Esophagus muscularis mucosa (tissue), 4 donors: Measurements from ENCODE around the gene TBPL2. TPM values are rescaled to one million over a fixed set of nuclear protein-coding genes. Genes with fewer than 3 reads are reported as not detected.
"Not testable (repeated sequence)": the region's sequence is repeated elsewhere in the genome, so short reads cannot be mapped to it uniquely, and the experiment has no call there.

Experiments used
- DNase-seq: peaks from one replicate; pipeline ENCODE4 v3.0.0-alpha.2; 2017; ENCODE audit errors: extremely low spot score
- H3K27ac ChIP-seq, 4 donors: fragments of 200-600 bp; sonication (generic); replicated peaks in 1 of 4; 1 replicate in 3 of 4; 2 replicates in 1 of 4; pipeline ENCODE4 v1.5.1; 2016 to 2019; ENCODE audit warnings: mild to moderate bottlenecking in 1 of 4
- H3K27me3 ChIP-seq, 4 donors: fragments of 200-600 bp; sonication (generic); one replicate each; pipeline versions ENCODE4 v1.5.1 to v1.6.0; 2016 to 2019
- H3K36me3 ChIP-seq, 4 donors: fragments of 200-600 bp; sonication (generic); one replicate each; pipeline ENCODE4 v1.5.1; 2016 to 2019
- H3K4me1 ChIP-seq, 4 donors: fragments of 200-600 bp; sonication (generic); one replicate each; pipeline ENCODE4 v1.5.1; 2016 to 2019
- H3K4me3 ChIP-seq, 4 donors: fragments of 200-600 bp; sonication (generic); 1 replicate in 2 of 4; 2 replicates in 2 of 4; pipeline ENCODE4 v1.5.1; 2016 to 2019; ENCODE audit warnings: mild to moderate bottlenecking in 4 of 4, moderate library complexity in 1 of 4
- H3K9me3 ChIP-seq, 4 donors: fragments of 200-600 bp; sonication (generic); 1 replicate in 3 of 4; 2 replicates in 1 of 4; pipeline ENCODE4 v1.5.1; 2016 to 2019
- CTCF ChIP-seq, 3 experiments: fragments of 200-600 bp in 2 of 3; fragments of 450-650 bp in 1 of 3; sonication (generic) in 2 of 3; IDR thresholded peaks; one replicate each; pipeline ENCODE4 v1.5.1; 2017 to 2019; ENCODE audit warnings: antibody characterized with exemption in 3 of 3, mild to moderate bottlenecking in 2 of 3, moderate library complexity in 1 of 3
- EP300 ChIP-seq: sonication (generic); formaldehyde crosslinking; IDR thresholded peaks from one replicate; pipeline ENCODE4 v1.6.1; 2017; ENCODE audit warnings: antibody characterized with exemption
- POLR2A ChIP-seq: fragments of 450-650 bp; IDR thresholded peaks from one replicate; pipeline ENCODE4 v1.6.1; 2017; ENCODE audit warnings: antibody characterized with exemption, moderate library complexity, mild to moderate bottlenecking, low read depth
- POLR2AphosphoS5 ChIP-seq, 2 donors: sonication (generic); formaldehyde crosslinking; IDR thresholded peaks; one replicate each; pipeline ENCODE4 v1.6.1; 2017; ENCODE audit warnings: antibody characterized with exemption in 2 of 2
- WGBS: methylation state at CpG from one replicate; pipeline ENCODE4 v1.1.5; 2018; 5-methylcytosine and 5-hydroxymethylcytosine counted together
- intact Hi-C: fragments of 100-400 bp; cut with DNase I; formaldehyde crosslinking; loops from one replicate; pipeline ENCODE4 v1.15.1; 2023
- total RNA-seq, 4 donors: library from RNA; depleted of rRNA; stranded (reverse); fragments of >200 nt; gene quantifications; one replicate each; pipeline versions ENCODE4 v1.1.0 to v1.2.1, GENCODE V29; 2016

TBPL2 gene
- total RNA-seq, 4 donors from 2014 or later, result not detected

GRCh38 chr14:55386037-55386808 is 54.2 kb downstream of the TBPL2 start:
- H3K4me1 ChIP-seq, result peaks cover 7 to 23% (median 12%) of the 10 kb centered on the region in 4 donors
- H3K27ac ChIP-seq, result no peak overlapping the region
- no peak overlapping the region for H3K4me3 ChIP-seq
- peaks cover 9 to 69% (median 53%) of the 10 kb centered on the region in 4 donors for H3K36me3 ChIP-seq
- no peak for DNase-seq
- intact Hi-C loops, result no loop called here
- TF ChIP-seq POLR2A (no peak), POLR2AphosphoS5 (IDR thresholded peaks at IDR 0.05) (no peak), EP300 (no peak), CTCF (IDR thresholded peaks at IDR 0.05) (no peak)
- 94% methylated on average over 6 of the region's 6 CpGs for WGBS
- H3K27me3 ChIP-seq, result no peaks in the 10 kb centered on the region
- no peaks in the 10 kb centered on the region for H3K9me3 ChIP-seq

DNA sequence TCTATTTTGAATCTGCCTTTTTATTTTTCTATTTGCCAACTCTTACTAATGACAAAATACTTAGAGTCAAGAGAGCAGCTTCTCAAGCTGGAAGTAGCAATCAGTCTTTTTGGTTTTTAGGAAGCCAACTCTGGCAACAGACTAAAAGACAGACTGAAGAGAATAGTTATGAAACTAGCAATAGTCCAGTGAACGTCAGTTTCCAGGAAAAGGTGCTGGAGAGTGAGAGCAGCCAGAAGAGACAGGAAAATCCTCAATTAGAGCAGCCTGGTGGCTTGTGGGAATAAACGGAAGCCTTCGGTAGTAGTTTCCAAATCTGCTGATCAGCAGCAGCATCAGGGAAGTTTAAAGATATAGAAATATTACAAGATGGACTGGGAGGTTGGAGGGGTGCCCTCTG is 55.9 kb downstream of the TBPL2 start:
- WGBS, result 68% methylated on average over 3 of the region's 3 CpGs
- H3K4me3 ChIP-seq, result no peak overlapping the region
- peaks cover 7 to 17% (median 12%) of the 10 kb centered on the region in 4 donors for H3K4me1 ChIP-seq
- no peak for DNase-seq
- H3K27ac ChIP-seq, result no peak overlapping the region
- H3K9me3 ChIP-seq, result no peaks in the 10 kb centered on the region
- H3K27me3 ChIP-seq, result no peaks in the 10 kb centered on the region
- peaks cover 21 to 86% (median 64%) of the 10 kb centered on the region in 4 donors for H3K36me3 ChIP-seq
- TF ChIP-seq POLR2AphosphoS5 (IDR thresholded peaks at IDR 0.05), result no peak
- no peak for TF ChIP-seq EP300
- no peak for TF ChIP-seq CTCF (IDR thresholded peaks at IDR 0.05)
- no peak for TF ChIP-seq POLR2A
- intact Hi-C loops, result no loop called here

DNA sequence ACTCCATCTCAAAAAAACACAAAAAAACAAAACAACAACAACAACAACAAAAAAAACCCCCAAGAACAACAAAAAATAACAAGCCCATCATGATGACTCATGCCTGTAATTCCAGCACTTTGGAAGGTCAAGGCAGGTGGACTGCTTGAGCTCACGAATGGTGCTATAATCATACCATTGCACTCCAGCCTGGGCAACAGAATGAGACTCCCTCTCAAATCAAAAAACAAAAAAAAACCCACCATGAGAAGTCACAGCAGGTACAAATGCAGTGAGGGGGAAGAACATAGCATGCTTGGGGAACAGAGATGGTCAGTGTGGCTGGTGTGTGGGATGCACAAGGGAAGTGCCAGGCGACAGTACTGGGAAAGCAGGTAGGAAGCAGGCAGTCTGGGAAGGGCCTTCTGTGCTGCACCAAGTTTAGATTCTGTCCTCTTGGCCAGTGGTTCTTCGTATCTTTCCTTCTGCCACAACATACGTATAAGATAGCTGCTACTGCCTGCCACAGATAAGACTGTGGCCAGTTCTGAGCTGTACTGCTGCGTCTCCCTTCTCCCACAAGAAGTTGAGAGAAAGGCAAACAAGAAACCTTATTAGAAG is 56.8 kb downstream of the TBPL2 start:
- WGBS, result 73% methylated on average over 5 of the region's 5 CpGs
- Histone ChIP-seq H3K9me3 (no peaks in the 10 kb centered on the region), H3K4me1 (peaks cover 7 to 14% (median 10%) of the 10 kb centered on the region in 4 donors), H3K4me3 (no peak overlapping the region), H3K27ac (peak overlapping the region in 3 of 4 donors; percentile 11 to 13 (median 13)), H3K36me3 (peaks cover 22 to 90% (median 64%) of the 10 kb centered on the region in 4 donors), H3K27me3 (no peaks in the 10 kb centered on the region)
- no peak for DNase-seq
- intact Hi-C loops, result no loop called here
- no peak for TF ChIP-seq POLR2A
- no peak for TF ChIP-seq CTCF (IDR thresholded peaks at IDR 0.05)
- TF ChIP-seq EP300, result no peak
- TF ChIP-seq POLR2AphosphoS5 (IDR thresholded peaks at IDR 0.05), result no peak

- intact Hi-C loops, H3K4me3 ChIP-seq, H3K9me3 ChIP-seq, DNase-seq, H3K27me3 ChIP-seq: not testable (repeated sequence)
- 71% methylated on average over 10 of the region's 10 CpGs for WGBS
- H3K36me3 ChIP-seq, result peaks cover 24 to 92% (median 64%) of the 10 kb centered on the region in 4 donors
- peaks cover 5 to 14% (median 9%) of the 10 kb centered on the region in 4 donors for H3K4me1 ChIP-seq
- peak overlapping the region in 3 of 4 donors; percentile 11 to 13 (median 13) for H3K27ac ChIP-seq
These were observed 57.4 kb downstream of the TBPL2 start for GRCh38 chr14:55383056-55383466.

GRCh38 chr14:55382483-55382882 is 57.9 kb downstream of the TBPL2 start:
- no peak overlapping the region for H3K27ac ChIP-seq
- 78% methylated on average over 4 of the region's 4 CpGs for WGBS
- intact Hi-C loops, result no loop called here

More at GRCh38 chr14:55382483-55382882, 57.9 kb downstream of the TBPL2 start:
- no peak overlapping the region for H3K4me3 ChIP-seq
- no peak for DNase-seq
- peaks cover 5 to 14% (median 9%) of the 10 kb centered on the region in 4 donors for H3K4me1 ChIP-seq
- H3K27me3 ChIP-seq, result no peaks in the 10 kb centered on the region
- H3K9me3 ChIP-seq, result no peaks in the 10 kb centered on the region
- H3K36me3 ChIP-seq, result peaks cover 30 to 92% (median 65%) of the 10 kb centered on the region in 4 donors
- TF ChIP-seq EP300, result no peak
- no peak for TF ChIP-seq POLR2A
- no peak for TF ChIP-seq POLR2AphosphoS5 (IDR thresholded peaks at IDR 0.05)
